ENCODE measurements around the gene RHOXF1. TPM values are rescaled to one million over a fixed set of nuclear protein-coding genes. Genes with fewer than 3 reads are reported as not detected.
"Not testable (repeated sequence)": the region's sequence is repeated elsewhere in the genome, so short reads cannot be mapped to it uniquely, and the experiment has no call there.

Gene RHOXF1
- total RNA-seq, 1 donor from 2014 or later, result not detected

- no peak overlapping the region for H3K4me3 Mint-ChIP-seq
- no peak overlapping the region for H3K27ac Mint-ChIP-seq
- intact Hi-C loops (cut with micrococcal nuclease), result loop anchor here (10.0 kb wide), 1 partner anchor 320 kb away; the partner anchor contains the start of gene LAMP2
- CTCF ChIA-PET, result no interaction called here
- H3K4me1 Mint-ChIP-seq, result no peaks in the 10 kb centered on the region
- DNase-seq (no peak), ATAC-seq (ENCODE audit: low read depth) (no peak)
- H3K27me3 Mint-ChIP-seq, result no peaks in the 10 kb centered on the region
- no peaks in the 10 kb centered on the region for H3K36me3 Mint-ChIP-seq (ENCODE audit: low read depth)
- H3K9me3 Mint-ChIP-seq, result peaks cover 6% of the 10 kb centered on the region
- TF ChIP-seq CTCF (IDR thresholded peaks at IDR 0.05), result no peak
- POLR2A ChIA-PET, result no interaction called here
Observed at GRCh38 chrX:120144178-120144844, 28.6 kb upstream of the RHOXF1 start.

GRCh38 chrX:120140293-120140981 is 24.7 kb upstream of the RHOXF1 start:
- Mint-ChIP-seq H3K4me3 (no peak overlapping the region), H3K4me1 (no peaks in the 10 kb centered on the region)
- intact Hi-C loops (cut with micrococcal nuclease), result loop anchor here (10.0 kb wide), 1 partner anchor 324 kb away; the partner anchor contains the start of gene LAMP2

GRCh38 chrX:120137439-120137838 is 21.7 kb upstream of the RHOXF1 start:
- POLR2A ChIA-PET, result no interaction called here
- Mint-ChIP-seq H3K27ac (no peak overlapping the region), H3K4me3 (no peak overlapping the region), H3K4me1 (no peaks in the 10 kb centered on the region), H3K9me3 (no peaks in the 10 kb centered on the region), H3K36me3 (ENCODE audit: low read depth) (no peaks in the 10 kb centered on the region), H3K27me3 (no peaks in the 10 kb centered on the region)
- CTCF ChIA-PET, result no interaction called here
- intact Hi-C loops (cut with micrococcal nuclease), result no loop called here
- no peak for TF ChIP-seq CTCF (IDR thresholded peaks at IDR 0.05)
- DNase-seq (no peak), ATAC-seq (ENCODE audit: low read depth) (no peak)

More at GRCh38 chrX:120140293-120140981, 24.7 kb upstream of the RHOXF1 start:
- ATAC-seq (ENCODE audit: low read depth) (no peak), DNase-seq (no peak)
- no peak overlapping the region for H3K27ac Mint-ChIP-seq
- POLR2A ChIA-PET, result no interaction called here
- CTCF ChIA-PET, result no interaction called here
- TF ChIP-seq CTCF (IDR thresholded peaks at IDR 0.05), result no peak
- H3K36me3 Mint-ChIP-seq (ENCODE audit: low read depth), result no peaks in the 10 kb centered on the region
- H3K9me3 Mint-ChIP-seq, result no peaks in the 10 kb centered on the region
- H3K27me3 Mint-ChIP-seq, result no peaks in the 10 kb centered on the region

GRCh38 chrX:120136840-120137239 is 21.1 kb upstream of the RHOXF1 start:
- no peaks in the 10 kb centered on the region for H3K9me3 Mint-ChIP-seq
- DNase-seq (no peak), ATAC-seq (ENCODE audit: low read depth) (no peak)
- no peak overlapping the region for H3K27ac Mint-ChIP-seq
- intact Hi-C loops (cut with micrococcal nuclease), result no loop called here
- H3K36me3 Mint-ChIP-seq (ENCODE audit: low read depth), result no peaks in the 10 kb centered on the region
- H3K4me3 Mint-ChIP-seq, result no peak overlapping the region
- no peaks in the 10 kb centered on the region for H3K4me1 Mint-ChIP-seq
- CTCF ChIA-PET, result no interaction called here
- POLR2A ChIA-PET, result no interaction called here
- no peaks in the 10 kb centered on the region for H3K27me3 Mint-ChIP-seq
- no peak for TF ChIP-seq CTCF (IDR thresholded peaks at IDR 0.05)

- POLR2A ChIA-PET, result no interaction called here
- CTCF ChIA-PET, result no interaction called here
- intact Hi-C loops (cut with micrococcal nuclease), result no loop called here
- H3K4me3 Mint-ChIP-seq, result no peak overlapping the region
- no peaks in the 10 kb centered on the region for H3K27me3 Mint-ChIP-seq
- no peak overlapping the region for H3K27ac Mint-ChIP-seq
- no peaks in the 10 kb centered on the region for H3K4me1 Mint-ChIP-seq
- TF ChIP-seq CTCF (IDR thresholded peaks at IDR 0.05), result no peak
- no peak for DNase-seq
- H3K36me3 Mint-ChIP-seq (ENCODE audit: low read depth), result no peaks in the 10 kb centered on the region
- H3K9me3 Mint-ChIP-seq, result no peaks in the 10 kb centered on the region
- no peak for ATAC-seq (ENCODE audit: low read depth)
Observed at GRCh38 chrX:120136128-120136527, 20.4 kb upstream of the RHOXF1 start.

GRCh38 chrX:120128306-120128846 is 12.7 kb upstream of the RHOXF1 start:
- intact Hi-C loops (cut with micrococcal nuclease); H3K27ac Mint-ChIP-seq; H3K36me3 Mint-ChIP-seq (ENCODE audit: low read depth); H3K4me1 Mint-ChIP-seq; H3K27me3 Mint-ChIP-seq; H3K9me3 Mint-ChIP-seq; CTCF ChIA-PET; H3K4me3 Mint-ChIP-seq; POLR2A ChIA-PET; DNase-seq; ATAC-seq (ENCODE audit: low read depth): not testable (repeated sequence)
